Activated CD4-positive, alpha-beta T cell treated with anti-CD3 and anti-CD28 coated beads, Interleukin-2, amount 50 U/mL, for 1 hour (primary cell): ENCODE results near the gene CCDC154.

Source experiments
- DNase-seq: peaks from one replicate; pipeline ENCODE4 v3.0.0-alpha.2; 2020

The CCDC154 gene

GRCh38 chr16:1413684-1414531 lies 30.4 kb downstream of the CCDC154 start:
- DNase-seq, result peak; percentile 57

GRCh38 chr16:1412847-1413246 lies 31.5 kb downstream of the CCDC154 start:
- no peak for DNase-seq

- DNase-seq, result peak; percentile 97
Measured at GRCh38 chr16:1408171-1408837, 36.1 kb downstream of the CCDC154 start.

GRCh38 chr16:1407753-1408152 lies 36.6 kb downstream of the CCDC154 start:
- no peak for DNase-seq

- DNase-seq, result no peak
Measured at GRCh38 chr16:1403733-1404132, 40.6 kb downstream of the CCDC154 start.

GRCh38 chr16:1403036-1403435 lies 41.3 kb downstream of the CCDC154 start:
- DNase-seq, result no peak

- DNase-seq, result no peak
Measured at GRCh38 chr16:1401758-1402154, 42.6 kb downstream of the CCDC154 start.

- DNase-seq, result no peak
Measured at GRCh38 chr16:1401061-1401757, 43.1 kb downstream of the CCDC154 start.

GRCh38 chr16:1398826-1399581 lies 45.4 kb downstream of the CCDC154 start:
- DNase-seq, result no peak

- no peak for DNase-seq
Measured at GRCh38 chr16:1398351-1398750, 46.0 kb downstream of the CCDC154 start.

GRCh38 chr16:1397779-1398178 lies 46.6 kb downstream of the CCDC154 start:
- DNase-seq, result no peak

GRCh38 chr16:1395444-1396031 lies 48.8 kb downstream of the CCDC154 start:
- no peak for DNase-seq

- DNase-seq, result no peak
Measured at GRCh38 chr16:1394367-1394951, 49.9 kb downstream of the CCDC154 start.

- DNase-seq, result no peak
Measured at GRCh38 chr16:1393613-1394176, 50.7 kb downstream of the CCDC154 start.

- no peak for DNase-seq
Measured at GRCh38 chr16:1392826-1393225, 51.5 kb downstream of the CCDC154 start.

- no peak for DNase-seq
Measured at GRCh38 chr16:1390239-1390779, 54.0 kb downstream of the CCDC154 start.

GRCh38 chr16:1389762-1390161 lies 54.6 kb downstream of the CCDC154 start:
- no peak for DNase-seq

- no peak for DNase-seq
Measured at GRCh38 chr16:1387331-1387730, 57.0 kb downstream of the CCDC154 start.

GRCh38 chr16:1385232-1385631 lies 59.1 kb downstream of the CCDC154 start:
- no peak for DNase-seq
